Mesenchymal stem cell (in vitro differentiated cells and primary cell): ENCODE data around the gene ITIH4. TPM values are rescaled to one million over a fixed set of nuclear protein-coding genes. Genes with fewer than 3 reads are reported as not detected.

Experiments used
- DNase-seq: peaks from one replicate; pipeline ENCODE4 v3.0.0-alpha.2; 2013
- H2AFZ ChIP-seq: one replicate; pipeline ENCODE4 v1.6.1; 2013; ENCODE audit warnings: low read depth, mild to moderate bottlenecking, control low read depth, inconsistent platforms, low read length, moderate library complexity
- H2AK5ac ChIP-seq: 2 replicates; pipeline ENCODE4 v1.6.1; 2013; ENCODE audit warnings: low read length, moderate library complexity, mild to moderate bottlenecking, inconsistent platforms; ENCODE audit not compliant: severe bottlenecking
- H2BK120ac ChIP-seq: one replicate; pipeline ENCODE4 v1.6.1; 2013; ENCODE audit warnings: low read depth, mild to moderate bottlenecking, inconsistent platforms, low read length, moderate library complexity
- H2BK12ac ChIP-seq, 2 experiments: one replicate each; pipeline ENCODE4 v1.6.1; 2013; ENCODE audit warnings: inconsistent platforms in 2 of 2, low read length in 2 of 2, mild to moderate bottlenecking in 2 of 2, moderate library complexity in 2 of 2, control low read depth in 1 of 2
- H2BK15ac ChIP-seq: one replicate; pipeline ENCODE4 v1.6.1; 2013; ENCODE audit warnings: mild to moderate bottlenecking, low read depth, inconsistent platforms; ENCODE audit not compliant: poor library complexity, severe bottlenecking
- H2BK5ac ChIP-seq: 2 replicates; pipeline ENCODE4 v1.6.1; 2013; ENCODE audit warnings: low read depth, mild to moderate bottlenecking, low read length, control low read depth, inconsistent platforms; ENCODE audit not compliant: poor library complexity, severe bottlenecking
- H3K14ac ChIP-seq, 2 experiments: one replicate each; pipeline ENCODE4 v1.6.1; 2013; ENCODE audit warnings: inconsistent platforms in 2 of 2, low read length in 2 of 2, control low read depth in 1 of 2, mild to moderate bottlenecking in 1 of 2, moderate library complexity in 1 of 2
- H3K18ac ChIP-seq, 2 experiments: one replicate each; pipeline ENCODE4 v1.6.1; 2013; ENCODE audit warnings: inconsistent platforms in 2 of 2, low read length in 2 of 2, control low read depth in 1 of 2, low read depth in 1 of 2, mild to moderate bottlenecking in 1 of 2
- H3K23ac ChIP-seq, 2 experiments: one replicate each; pipeline ENCODE4 v1.6.1; 2013; ENCODE audit warnings: inconsistent platforms in 2 of 2, low read length in 2 of 2, mild to moderate bottlenecking in 2 of 2, moderate library complexity in 2 of 2, control low read depth in 1 of 2
- H3K27ac ChIP-seq: 2 replicates; pipeline ENCODE4 v1.5.1; 2013; ENCODE audit warnings: mild to moderate bottlenecking, moderate library complexity, low read length, control low read depth, inconsistent platforms; ENCODE audit not compliant: poor library complexity, severe bottlenecking
- H3K27me3 ChIP-seq, 2 experiments: 2 replicates each; pipeline versions ENCODE4 v1.6.1 to v1.7.0; 2013; ENCODE audit warnings: low read length in 2 of 2, mild to moderate bottlenecking in 2 of 2, moderate library complexity in 2 of 2, control low read depth in 1 of 2, inconsistent platforms in 1 of 2; ENCODE audit not compliant: control insufficient read depth in 1 of 2, insufficient read depth in 1 of 2
- H3K36me3 ChIP-seq, 2 experiments: 2 replicates each; pipeline versions ENCODE4 v1.6.1 to v1.7.0; 2013; ENCODE audit warnings: low read length in 2 of 2, control low read depth in 1 of 2, inconsistent platforms in 1 of 2, low read depth in 1 of 2, mild to moderate bottlenecking in 1 of 2; ENCODE audit not compliant: insufficient read depth in 2 of 2, control insufficient read depth in 1 of 2
- H3K4ac ChIP-seq, 2 experiments: one replicate each; pipeline ENCODE4 v1.6.1; 2013; ENCODE audit warnings: inconsistent platforms in 2 of 2, low read length in 2 of 2, mild to moderate bottlenecking in 2 of 2, moderate library complexity in 2 of 2, control low read depth in 1 of 2, low read depth in 1 of 2
- H3K4me1 ChIP-seq: 2 replicates; pipeline ENCODE4 v1.6.1; 2013; ENCODE audit warnings: low read depth, low read length, control low read depth; ENCODE audit not compliant: control insufficient read depth, insufficient read depth
- H3K4me2 ChIP-seq: 2 replicates; pipeline ENCODE4 v1.6.1; 2013; ENCODE audit warnings: low read length, mild to moderate bottlenecking, inconsistent platforms; ENCODE audit not compliant: poor library complexity, severe bottlenecking
- H3K4me3 ChIP-seq, 2 experiments: 2 replicates each; pipeline versions ENCODE4 v1.5.1 to v1.7.0; 2013; ENCODE audit warnings: low read length in 2 of 2, mild to moderate bottlenecking in 2 of 2, control low read depth in 1 of 2, low read depth in 1 of 2; ENCODE audit not compliant: insufficient read depth in 1 of 2
- H3K79me1 ChIP-seq: replicated peaks from 2 replicates; pipeline ENCODE4 v1.6.1; 2013; ENCODE audit warnings: mild to moderate bottlenecking, control low read depth, low read length, inconsistent platforms; ENCODE audit not compliant: poor library complexity, severe bottlenecking
- H3K9ac ChIP-seq: 2 replicates; pipeline ENCODE4 v1.7.0; 2013; ENCODE audit warnings: mild to moderate bottlenecking, low read length, moderate library complexity
- H3K9me3 ChIP-seq: 2 replicates; pipeline ENCODE4 v1.7.0; 2013; ENCODE audit warnings: mild to moderate bottlenecking, low read length; ENCODE audit not compliant: control insufficient read depth
- H4K8ac ChIP-seq: one replicate; pipeline ENCODE4 v1.6.1; 2013; ENCODE audit warnings: inconsistent platforms, mild to moderate bottlenecking, low read length, moderate library complexity
- H4K91ac ChIP-seq: one replicate; pipeline ENCODE4 v1.6.1; 2013; ENCODE audit warnings: mild to moderate bottlenecking, low read length, inconsistent platforms
- WGBS: methylation state at CpG from one replicate; pipeline ENCODE4 v1.1.7; 2013; ENCODE audit warnings: mixed read lengths; 5-methylcytosine and 5-hydroxymethylcytosine counted together
- polyA plus RNA-seq, 2 experiments: library from polyadenylated mRNA; stranded (reverse); fragments of 200-250 nt; gene quantifications; one replicate each; pipeline ENCODE4 v1.2.3, GENCODE V29; 2013

ITIH4 gene
- polyA plus RNA-seq (2013, experiment 1 of 2): 0.80 TPM
- polyA plus RNA-seq (2013, experiment 2 of 2): 0.93 TPM

- DNase-seq: no peak
Measured at GRCh38 chr3:52830535-52831258, at the start of gene ITIH4. ITIH4 (minus strand) TSS chr3:52830672; CDS start chr3:52830642, 30 bp downstream.

GRCh38 chr3:52880047-52880446 lies 49.6 kb upstream of the ITIH4 start:
- Histone ChIP-seq H3K23ac (no peak overlapping the region), H3K27ac (no peak overlapping the region), H3K4ac (no peak overlapping the region), H3K4me2 (no peak overlapping the region), H3K36me3 (peaks cover 9 to 13% of the 10 kb centered on the region in 2 experiments), H4K8ac (no peak overlapping the region), H3K9ac (no peak overlapping the region), H2AFZ (no peak overlapping the region), H2BK120ac (no peak overlapping the region), H3K14ac (no peak overlapping the region), H3K9me3 (peaks cover 6% of the 10 kb centered on the region), H3K27me3 (no peaks in the 10 kb centered on the region), H3K4me1 (peaks cover 2% of the 10 kb centered on the region), H2BK15ac (no peak overlapping the region), H3K18ac (no peak overlapping the region), H2BK5ac (no peak overlapping the region), H3K79me1 (peaks cover 33% of the 10 kb centered on the region), H2BK12ac (no peak overlapping the region), H4K91ac (no peak overlapping the region), H2AK5ac (no peak overlapping the region), H3K4me3 (no peak overlapping the region)
- WGBS: 91% methylated on average over 5 of the region's 5 CpGs
- DNase-seq: no peak

More at GRCh38 chr3:52830535-52831258, at the start of gene ITIH4:
- Histone ChIP-seq H2BK120ac (no peak within 1 kb of the TSS), H3K4me3 (no peak within 1 kb of the TSS), H2BK15ac (no peak within 1 kb of the TSS), H3K27ac (no peak within 1 kb of the TSS), H3K23ac (no peak within 1 kb of the TSS), H3K9ac (no peak within 1 kb of the TSS), H3K18ac (peak within 1 kb of the TSS in 1 of 2 experiments; percentile 28), H3K14ac (peak within 1 kb of the TSS in 1 of 2 experiments; percentile 80), H3K4me2 (no peak within 1 kb of the TSS), H2BK5ac (no peak within 1 kb of the TSS), H3K4me1 (peaks cover 52% of the 10 kb centered on the region), H3K27me3 (peaks cover 0 to 16% of the 10 kb centered on the region in 2 experiments), H2BK12ac (no peak within 1 kb of the TSS), H4K8ac (no peak within 1 kb of the TSS), H2AFZ (no peak within 1 kb of the TSS), H3K79me1 (no peaks in the 10 kb centered on the region), H3K9me3 (no peaks in the 10 kb centered on the region), H4K91ac (no peak within 1 kb of the TSS), H3K36me3 (peaks cover 0 to 13% of the 10 kb centered on the region in 2 experiments), H2AK5ac (peak within 1 kb of the TSS; percentile 20), H3K4ac (no peak within 1 kb of the TSS)
- 83% methylated on average over 15 of the region's 16 CpGs for WGBS

GRCh38 chr3:52879581-52879980 lies 49.1 kb upstream of the ITIH4 start:
- DNase-seq: no peak
- peaks cover 34% of the 10 kb centered on the region for H3K79me1 ChIP-seq
- peaks cover 2% of the 10 kb centered on the region for H3K9me3 ChIP-seq
- H4K91ac ChIP-seq: no peak overlapping the region
- 92% methylated on average over 4 of the region's 4 CpGs for WGBS
- H3K23ac ChIP-seq: no peak overlapping the region
- no peak overlapping the region for H4K8ac ChIP-seq
- no peak overlapping the region for H3K4me2 ChIP-seq
- H3K4me1 ChIP-seq: peaks cover 2% of the 10 kb centered on the region
- H3K18ac ChIP-seq: no peak overlapping the region
- peaks cover 9 to 13% of the 10 kb centered on the region in 2 experiments for H3K36me3 ChIP-seq
- H3K27ac ChIP-seq: no peak overlapping the region
- H2AFZ ChIP-seq: no peak overlapping the region
- no peak overlapping the region for H2BK120ac ChIP-seq
- no peak overlapping the region for H2BK5ac ChIP-seq
- H3K9ac ChIP-seq: no peak overlapping the region
- no peak overlapping the region for H3K4me3 ChIP-seq
- no peak overlapping the region for H2AK5ac ChIP-seq
- H2BK15ac ChIP-seq: no peak overlapping the region
- H3K14ac ChIP-seq: no peak overlapping the region
- H2BK12ac ChIP-seq: no peak overlapping the region
- H3K4ac ChIP-seq: no peak overlapping the region
- no peaks in the 10 kb centered on the region for H3K27me3 ChIP-seq

GRCh38 chr3:52879090-52879489 lies 48.6 kb upstream of the ITIH4 start:
- Histone ChIP-seq H3K4me3 (no peak overlapping the region), H2BK12ac (no peak overlapping the region), H3K14ac (no peak overlapping the region), H3K9ac (no peak overlapping the region), H3K18ac (no peak overlapping the region), H2BK120ac (no peak overlapping the region), H3K79me1 (peaks cover 34% of the 10 kb centered on the region), H2BK15ac (no peak overlapping the region), H2BK5ac (no peak overlapping the region), H3K23ac (no peak overlapping the region), H3K9me3 (no peaks in the 10 kb centered on the region), H3K27me3 (no peaks in the 10 kb centered on the region), H3K27ac (no peak overlapping the region), H3K36me3 (peaks cover 9 to 13% of the 10 kb centered on the region in 2 experiments), H2AFZ (no peak overlapping the region), H2AK5ac (no peak overlapping the region), H4K8ac (no peak overlapping the region), H3K4me2 (no peak overlapping the region), H3K4ac (no peak overlapping the region), H4K91ac (no peak overlapping the region), H3K4me1 (peaks cover 2% of the 10 kb centered on the region)
- WGBS: 98% methylated on average over 4 of the region's 4 CpGs
- no peak for DNase-seq
